ENCODE measurements around the gene GGT5.
"Not testable (repeated sequence)": the region's sequence is repeated elsewhere in the genome, so short reads cannot be mapped to it uniquely, and the experiment has no call there.

The GGT5 gene

GRCh38 chr22:24262185-24262749 is 17.4 kb upstream of the GGT5 start:
- H3K4me3 ChIP-seq (ENCODE audit: low read length); H4K20me1 ChIP-seq (ENCODE audit: insufficient read depth, low read length); H3K36me3 ChIP-seq (replicated peaks; ENCODE audit: low read depth, low read length); H3K79me2 ChIP-seq (ENCODE audit: low read length); H3K4me2 ChIP-seq (ENCODE audit: low read length); H3K4me1 ChIP-seq (ENCODE audit: low read length); H3K27ac ChIP-seq (ENCODE audit: low read length); H2AFZ ChIP-seq (ENCODE audit: low read depth, low read length); H3K27me3 ChIP-seq (ENCODE audit: low read depth, low read length); H3K9me3 ChIP-seq (ENCODE audit: insufficient read depth, low read length); H3K9ac ChIP-seq (ENCODE audit: low read length): not testable (repeated sequence)

- Histone ChIP-seq H3K9ac (ENCODE audit: low read length) (peak overlapping the region; percentile 51; the same call in 1 of the 2 replicates), H3K4me2 (ENCODE audit: low read length) (peak overlapping the region; percentile 70)
- H2AFZ ChIP-seq (ENCODE audit: low read depth, low read length); H3K36me3 ChIP-seq (replicated peaks; ENCODE audit: low read depth, low read length); H3K79me2 ChIP-seq (ENCODE audit: low read length); H3K27ac ChIP-seq (ENCODE audit: low read length); H3K27me3 ChIP-seq (ENCODE audit: low read depth, low read length); H3K4me3 ChIP-seq (ENCODE audit: low read length); H4K20me1 ChIP-seq (ENCODE audit: insufficient read depth, low read length); H3K9me3 ChIP-seq (ENCODE audit: insufficient read depth, low read length); H3K4me1 ChIP-seq (ENCODE audit: low read length): not testable (repeated sequence)
- TF ChIP-seq, protein P1, sequence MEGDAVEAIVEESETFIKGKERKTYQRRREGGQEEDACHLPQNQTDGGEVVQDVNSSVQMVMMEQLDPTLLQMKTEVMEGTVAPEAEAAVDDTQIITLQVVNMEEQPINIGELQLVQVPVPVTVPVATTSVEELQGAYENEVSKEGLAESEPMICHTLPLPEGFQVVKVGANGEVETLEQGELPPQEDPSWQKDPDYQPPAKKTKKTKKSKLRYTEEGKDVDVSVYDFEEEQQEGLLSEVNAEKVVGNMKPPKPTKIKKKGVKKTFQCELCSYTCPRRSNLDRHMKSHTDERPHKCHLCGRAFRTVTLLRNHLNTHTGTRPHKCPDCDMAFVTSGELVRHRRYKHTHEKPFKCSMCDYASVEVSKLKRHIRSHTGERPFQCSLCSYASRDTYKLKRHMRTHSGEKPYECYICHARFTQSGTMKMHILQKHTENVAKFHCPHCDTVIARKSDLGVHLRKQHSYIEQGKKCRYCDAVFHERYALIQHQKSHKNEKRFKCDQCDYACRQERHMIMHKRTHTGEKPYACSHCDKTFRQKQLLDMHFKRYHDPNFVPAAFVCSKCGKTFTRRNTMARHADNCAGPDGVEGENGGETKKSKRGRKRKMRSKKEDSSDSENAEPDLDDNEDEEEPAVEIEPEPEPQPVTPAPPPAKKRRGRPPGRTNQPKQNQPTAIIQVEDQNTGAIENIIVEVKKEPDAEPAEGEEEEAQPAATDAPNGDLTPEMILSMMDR (IDR thresholded peaks at IDR 0.05; ENCODE audit: low read depth, low read length): peak; percentile 51
Measured at GRCh38 chr22:24259459-24259858, 14.6 kb upstream of the GGT5 start.

GRCh38 chr22:24256736-24257135 is 11.9 kb upstream of the GGT5 start:
- H3K4me1 ChIP-seq (ENCODE audit: low read length); H4K20me1 ChIP-seq (ENCODE audit: insufficient read depth, low read length); H3K9ac ChIP-seq (ENCODE audit: low read length); H3K27ac ChIP-seq (ENCODE audit: low read length); H3K79me2 ChIP-seq (ENCODE audit: low read length); H3K4me2 ChIP-seq (ENCODE audit: low read length); H3K4me3 ChIP-seq (ENCODE audit: low read length); H3K9me3 ChIP-seq (ENCODE audit: insufficient read depth, low read length); H2AFZ ChIP-seq (ENCODE audit: low read depth, low read length); H3K27me3 ChIP-seq (ENCODE audit: low read depth, low read length); H3K36me3 ChIP-seq (replicated peaks; ENCODE audit: low read depth, low read length): not testable (repeated sequence)

DNA sequence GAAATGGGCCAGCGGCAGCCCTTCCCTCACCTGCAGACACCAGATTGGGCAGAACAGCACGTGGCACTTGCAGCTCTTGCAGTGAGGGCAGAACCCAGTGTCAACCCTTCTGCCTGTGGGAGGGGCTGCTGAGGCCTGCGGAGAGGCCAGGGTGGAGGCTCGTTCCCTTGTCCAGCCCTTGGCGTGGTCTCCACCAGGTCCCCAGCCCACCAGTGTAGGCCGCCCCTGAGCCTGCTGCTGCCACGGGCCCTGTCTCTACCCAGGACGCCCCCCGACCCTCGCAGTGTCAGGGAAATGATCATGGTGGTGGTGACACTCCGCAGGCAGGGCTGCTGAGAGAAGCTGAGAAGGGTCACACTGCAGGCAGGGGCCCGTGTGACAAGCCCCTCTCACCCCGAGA is 11.3 kb upstream of the GGT5 start:
- not testable (repeated sequence) for H3K79me2 ChIP-seq (ENCODE audit: low read length); H3K4me1 ChIP-seq (ENCODE audit: low read length); H3K36me3 ChIP-seq (replicated peaks; ENCODE audit: low read depth, low read length); H3K4me3 ChIP-seq (ENCODE audit: low read length); H3K9me3 ChIP-seq (ENCODE audit: insufficient read depth, low read length); H3K4me2 ChIP-seq (ENCODE audit: low read length); H4K20me1 ChIP-seq (ENCODE audit: insufficient read depth, low read length); H3K27me3 ChIP-seq (ENCODE audit: low read depth, low read length); H3K9ac ChIP-seq (ENCODE audit: low read length); H3K27ac ChIP-seq (ENCODE audit: low read length); H2AFZ ChIP-seq (ENCODE audit: low read depth, low read length)

DNA sequence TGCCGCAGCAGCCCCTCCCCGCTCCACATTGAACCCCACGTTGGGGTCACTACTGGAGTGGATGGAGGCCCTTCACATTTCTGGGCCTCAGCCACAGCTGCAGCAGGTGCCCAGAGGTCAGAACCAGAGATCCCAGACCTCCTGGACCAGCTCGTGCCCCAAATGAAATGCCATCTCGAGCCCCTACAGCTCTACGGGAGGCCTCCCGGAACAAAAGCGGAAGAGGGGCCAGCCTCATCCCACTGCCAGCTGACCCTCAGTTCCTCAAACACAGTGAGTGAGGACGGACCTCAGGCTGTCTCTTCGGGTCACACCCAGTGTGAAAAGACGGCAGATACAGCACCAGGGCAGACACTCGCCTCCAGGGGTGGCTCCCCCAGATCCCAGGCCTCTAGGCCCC is 8.2 kb upstream of the GGT5 start:
- H3K9me3 ChIP-seq (ENCODE audit: insufficient read depth, low read length); H3K27me3 ChIP-seq (ENCODE audit: low read depth, low read length); H4K20me1 ChIP-seq (ENCODE audit: insufficient read depth, low read length); H2AFZ ChIP-seq (ENCODE audit: low read depth, low read length); H3K9ac ChIP-seq (ENCODE audit: low read length); H3K4me1 ChIP-seq (ENCODE audit: low read length); H3K4me3 ChIP-seq (ENCODE audit: low read length); H3K4me2 ChIP-seq (ENCODE audit: low read length); H3K27ac ChIP-seq (ENCODE audit: low read length); H3K79me2 ChIP-seq (ENCODE audit: low read length); H3K36me3 ChIP-seq (replicated peaks; ENCODE audit: low read depth, low read length): not testable (repeated sequence)

DNA sequence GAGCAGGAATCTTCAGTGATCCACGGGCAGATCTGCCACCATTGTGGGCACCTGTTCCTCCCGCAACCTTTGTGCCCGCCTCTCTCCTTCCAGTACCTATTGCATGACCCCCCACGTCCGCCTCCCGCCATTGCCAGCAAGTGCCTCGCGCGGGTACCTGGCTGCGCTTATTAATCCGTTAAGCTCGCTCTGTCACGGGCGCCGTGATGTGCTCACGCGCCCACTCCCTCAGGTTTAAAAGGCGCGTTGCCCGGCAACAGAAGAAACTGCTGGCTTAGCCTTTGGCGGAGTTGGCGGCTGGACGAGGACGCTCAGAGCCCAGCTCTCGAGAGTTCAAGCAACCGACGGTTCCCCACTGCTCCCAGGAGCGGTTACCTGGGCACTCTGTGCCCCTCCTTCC is 6.4 kb upstream of the GGT5 start:
- not testable (repeated sequence) for H3K4me3 ChIP-seq (ENCODE audit: low read length); H2AFZ ChIP-seq (ENCODE audit: low read depth, low read length); H3K27me3 ChIP-seq (ENCODE audit: low read depth, low read length); H3K4me2 ChIP-seq (ENCODE audit: low read length); H3K9ac ChIP-seq (ENCODE audit: low read length); H3K9me3 ChIP-seq (ENCODE audit: insufficient read depth, low read length); H3K36me3 ChIP-seq (replicated peaks; ENCODE audit: low read depth, low read length); H3K4me1 ChIP-seq (ENCODE audit: low read length); H3K27ac ChIP-seq (ENCODE audit: low read length); H4K20me1 ChIP-seq (ENCODE audit: insufficient read depth, low read length); H3K79me2 ChIP-seq (ENCODE audit: low read length)

DNA sequence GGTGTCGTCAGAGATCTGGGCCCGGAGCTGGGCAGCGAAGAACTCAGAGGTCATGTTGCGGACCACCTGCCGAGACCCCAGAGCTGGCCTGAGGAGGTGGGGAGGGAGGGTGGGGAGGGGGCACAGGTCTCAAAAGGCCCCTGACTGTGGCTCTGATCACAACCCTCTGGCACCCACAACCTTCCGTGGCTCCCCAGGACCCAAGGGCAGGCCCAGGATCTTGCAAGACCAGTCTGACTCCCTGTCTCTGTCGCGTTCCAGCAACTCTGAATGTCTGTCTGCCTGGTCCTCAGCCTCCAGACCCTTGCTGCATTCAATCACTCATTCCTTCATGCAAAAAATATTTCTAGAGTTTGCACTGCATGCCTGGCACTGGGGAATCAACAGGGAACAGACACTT is 4.5 kb upstream of the GGT5 start:
- H3K9me3 ChIP-seq (ENCODE audit: insufficient read depth, low read length): not testable (repeated sequence)

GRCh38 chr22:24248611-24249010 is 3.7 kb upstream of the GGT5 start:
- H3K4me2 ChIP-seq (ENCODE audit: low read length); H3K27ac ChIP-seq (ENCODE audit: low read length); H4K20me1 ChIP-seq (ENCODE audit: insufficient read depth, low read length); H3K9me3 ChIP-seq (ENCODE audit: insufficient read depth, low read length); H3K4me1 ChIP-seq (ENCODE audit: low read length); H2AFZ ChIP-seq (ENCODE audit: low read depth, low read length); H3K27me3 ChIP-seq (ENCODE audit: low read depth, low read length); H3K9ac ChIP-seq (ENCODE audit: low read length); H3K36me3 ChIP-seq (replicated peaks; ENCODE audit: low read depth, low read length); H3K4me3 ChIP-seq (ENCODE audit: low read length); H3K79me2 ChIP-seq (ENCODE audit: low read length): not testable (repeated sequence)

More for the DNA sequence above, 4.5 kb upstream of the GGT5 start:
- not testable (repeated sequence) for H3K4me2 ChIP-seq (ENCODE audit: low read length); H3K4me3 ChIP-seq (ENCODE audit: low read length); H3K4me1 ChIP-seq (ENCODE audit: low read length); H2AFZ ChIP-seq (ENCODE audit: low read depth, low read length); H3K36me3 ChIP-seq (replicated peaks; ENCODE audit: low read depth, low read length); H4K20me1 ChIP-seq (ENCODE audit: insufficient read depth, low read length); H3K79me2 ChIP-seq (ENCODE audit: low read length); H3K27ac ChIP-seq (ENCODE audit: low read length); H3K9ac ChIP-seq (ENCODE audit: low read length); H3K27me3 ChIP-seq (ENCODE audit: low read depth, low read length)

Measured in OCI-LY3 (cell line).